ENCODE results near the gene MGAT5B. TPM values are rescaled to one million over a fixed set of nuclear protein-coding genes. Genes with fewer than 3 reads are reported as not detected.

The MGAT5B gene
- total and polyA plus RNA-seq, 10 of the 15 experiments (the other 5 are each of a cell fraction or from before 2014, with no cell fraction given): 0.13 TPM; not detected in 9

GRCh38 chr17:76953066-76953465 is 84.9 kb downstream of the MGAT5B start:
- no peak overlapping the region for H3K27ac ChIP-seq (ENCODE audit: control insufficient read depth, insufficient read depth)
- in situ Hi-C loops (cut with MboI): no loop called here
- H4K20me1 ChIP-seq (ENCODE audit: control insufficient read depth, insufficient read depth): no peaks in the 10 kb centered on the region
- no peak overlapping the region for H3K4me3 ChIP-seq
- no peak for FAIRE-seq
- H3K79me2 ChIP-seq (ENCODE audit: control insufficient read depth, insufficient read depth, low read length): no peaks in the 10 kb centered on the region
- H3K4me2 ChIP-seq (ENCODE audit: control insufficient read depth, insufficient read depth): no peak overlapping the region
- H3K36me3 ChIP-seq (ENCODE audit: control insufficient read depth in 2 of 2, insufficient read depth in 2 of 2, low read length in 1 of 2): no peaks in the 10 kb centered on the region
- SMC1A ChIA-PET (ENCODE audit: uncharacterized antibody, unreplicated experiment): no interaction called here
- DNase-seq (ENCODE audit: low read depth, low spot score): no peak
- H2AFZ ChIP-seq (ENCODE audit: control insufficient read depth, low read depth, low read length): no peak overlapping the region
- TF ChIP-seq RB1 (IDR thresholded peaks at IDR 0.05; ENCODE audit: borderline replicate concordance) (no peak), CTCF (IDR thresholded peaks at IDR 0.05 in 2 of 3, conservative IDR thresholded peaks at IDR 0.05 in 1 of 3; ENCODE audit: control insufficient read depth in 2 of 3, extremely low read depth in 1 of 3, insufficient read depth in 1 of 3, low read depth in 3 of 3, low read length in 3 of 3) (no peak), EGR1 (IDR thresholded peaks at IDR 0.05; ENCODE audit: borderline replicate concordance in 1 of 2, low read depth in 2 of 2, low read length in 2 of 2) (no peak), EED (IDR thresholded peaks at IDR 0.05; ENCODE audit: low read depth) (no peak), ZBTB33 (IDR thresholded peaks at IDR 0.05) (no peak), LARP7 (IDR thresholded peaks at IDR 0.05) (no peak), RELB (IDR thresholded peaks at IDR 0.05; ENCODE audit: low read depth) (no peak), YY1 (IDR thresholded peaks at IDR 0.05; ENCODE audit: low read depth, low read length) (no peak), KDM1A (IDR thresholded peaks at IDR 0.05; ENCODE audit: borderline replicate concordance) (no peak), ATF3 (IDR thresholded peaks at IDR 0.05; ENCODE audit: borderline replicate concordance, extremely low read depth, low read depth, low read length) (no peak), PBX3 (IDR thresholded peaks at IDR 0.05; ENCODE audit: insufficient replicate concordance, low read depth, low read length) (no peak), ASH2L (IDR thresholded peaks at IDR 0.05; ENCODE audit: borderline replicate concordance, low read depth) (no peak), YBX1 (IDR thresholded peaks at IDR 0.05) (no peak), FOS (IDR thresholded peaks at IDR 0.05; ENCODE audit: borderline replicate concordance, extremely low read depth, insufficient read length) (no peak)
- H3K9me3 ChIP-seq (replicated peaks; ENCODE audit: control insufficient read depth, insufficient read depth, low read length): no peaks in the 10 kb centered on the region
- H3K27me3 ChIP-seq (replicated peaks in 1 of 2; ENCODE audit: control insufficient read depth in 2 of 2, insufficient read depth in 2 of 2, low read length in 1 of 2): peaks cover 0 to 6% of the 10 kb centered on the region in 2 experiments; a peak in 2 of 4 replicates
- RAD21 ChIA-PET (ENCODE audit: unreplicated experiment): no interaction called here
- CTCF ChIA-PET: no interaction called here
- intact Hi-C loops (cut with micrococcal nuclease; ENCODE audit: unreplicated experiment): no loop called here
- 53% methylated on average over 9 of the region's 9 CpGs for WGBS (ENCODE audit: insufficient coverage, insufficient replicate concordance, low lambda C conversion rate, missing lambda C conversion rate)
- no peaks in the 10 kb centered on the region for H3K4me1 ChIP-seq (ENCODE audit: control insufficient read depth, insufficient read depth, low read length)
- BruUV-seq (replicated peaks): no TSS peak
- POLR2A ChIA-PET: no interaction called here
- H3K9ac ChIP-seq (ENCODE audit: control insufficient read depth, insufficient read depth, low read length): no peak overlapping the region
- ATAC-seq: no peak
